Natural killer cell (primary cell): ENCODE measurements around the gene HAUS3. TPM values are rescaled to one million over a fixed set of nuclear protein-coding genes. Genes with fewer than 3 reads are reported as not detected.
A peak's percentile ranks its signal among the peaks of the same experiment; 100 is the strongest.

Experiments
- ATAC-seq, 3 donors: fragments of 150-1000 bp in 2 of 3; fragments of 200-7000 bp in 1 of 3; cut with Tn5 transposase; 1 replicate in 1 of 3; 2 replicates in 2 of 3; pipeline ENCODE4 v1.10.0; 2021; ENCODE audit warnings: mild to moderate bottlenecking in 2 of 3, moderate library complexity in 2 of 3
- DNase-seq, 2 donors: peaks; one replicate each; pipeline versions ENCODE4 v3.0.0 to v3.0.0-alpha.2; 2013 to 2021; ENCODE audit warnings: mixed read lengths in 1 of 2
- H3K27ac ChIP-seq: one replicate; pipeline ENCODE4 v1.5.1; 2013; ENCODE audit warnings: mild to moderate bottlenecking, low read length
- H3K27me3 ChIP-seq: one replicate; pipeline ENCODE4 v1.6.1; 2013; ENCODE audit warnings: low read length; ENCODE audit not compliant: control insufficient read depth, insufficient read depth
- H3K36me3 ChIP-seq: one replicate; pipeline ENCODE4 v1.6.1; 2013; ENCODE audit warnings: low read length; ENCODE audit not compliant: control insufficient read depth, insufficient read depth
- H3K4me1 ChIP-seq: one replicate; pipeline ENCODE4 v1.6.1; 2013; ENCODE audit warnings: low read length; ENCODE audit not compliant: control insufficient read depth, insufficient read depth
- H3K4me3 ChIP-seq: one replicate; pipeline ENCODE4 v1.5.1; 2013; ENCODE audit warnings: low read length
- H3K9me3 ChIP-seq: one replicate; pipeline ENCODE4 v1.6.1; 2013; ENCODE audit warnings: low read length; ENCODE audit not compliant: control insufficient read depth, insufficient read depth
- H3K27ac Mint-ChIP-seq, 2 donors: one replicate each; pipeline ENCODE4 v1.8.0; 2022; ENCODE audit warnings: mild to moderate bottlenecking in 2 of 2, mixed read lengths in 2 of 2, moderate library complexity in 1 of 2
- H3K27me3 Mint-ChIP-seq, 2 donors: one replicate each; pipeline ENCODE4 v1.8.0; 2022; ENCODE audit warnings: low read depth in 2 of 2, mixed read lengths in 2 of 2
- H3K36me3 Mint-ChIP-seq: one replicate; pipeline ENCODE4 v1.8.0; 2022; ENCODE audit warnings: mixed read lengths
- H3K4me1 Mint-ChIP-seq, 2 donors: one replicate each; pipeline ENCODE4 v1.8.0; 2022; ENCODE audit warnings: mixed read lengths in 2 of 2
- H3K4me3 Mint-ChIP-seq: one replicate; pipeline ENCODE4 v1.8.0; 2022; ENCODE audit warnings: mild to moderate bottlenecking, moderate library complexity, mixed read lengths
- H3K9me3 Mint-ChIP-seq, 2 donors: one replicate each; pipeline ENCODE4 v1.8.0; 2022; ENCODE audit warnings: mixed read lengths in 2 of 2
- CTCF ChIP-seq: fragments of 200-600 bp; IDR thresholded peaks from one replicate; pipeline ENCODE4 v1.8.0; 2022; ENCODE audit warnings: antibody characterized with exemption
- WGBS: methylation state at CpG from one replicate; pipeline ENCODE4 v1.1.7; 2013; ENCODE audit warnings: missing lambda C conversion rate; ENCODE audit not compliant: insufficient coverage; 5-methylcytosine and 5-hydroxymethylcytosine counted together
- intact Hi-C: fragments of 100-400 bp; cut with micrococcal nuclease; formaldehyde crosslinking; loops from one replicate; pipeline ENCODE4 v1.14.2; 2022
- total RNA-seq, 4 donors: library from RNA; stranded (reverse); fragments of 120-200 nt in 1 of 4; gene quantifications; one replicate each; pipeline versions ENCODE4 v1.2.3 to v1.2.4, GENCODE V29; 2013 to 2022

Gene HAUS3
- total RNA-seq, 3 donors from 2014 or later (not counting 1 experiment from before 2014, with no cell fraction given), result 38.0 to 50.3 (median 49.4) TPM

- DNase-seq (peak; percentile 61 to 82), ATAC-seq (peak; percentile 17 to 28 (median 18))
- peaks cover 15% of the 10 kb centered on the region for H3K36me3 ChIP-seq
- peak overlapping the region; percentile 76 for H3K4me3 Mint-ChIP-seq
- no peaks in the 10 kb centered on the region for H3K9me3 ChIP-seq
- no peak for TF ChIP-seq CTCF
- intact Hi-C loops, result no loop called here
- no peaks in the 10 kb centered on the region for H3K36me3 Mint-ChIP-seq
- H3K4me3 ChIP-seq, result peak overlapping the region; percentile 89
- peaks cover 39% of the 10 kb centered on the region for H3K4me1 ChIP-seq
- H3K9me3 Mint-ChIP-seq, result no peaks in the 10 kb centered on the region
- WGBS, result under 1% methylated on average over 91 of the region's 91 CpGs
- H3K4me1 Mint-ChIP-seq, result peaks cover 6 to 12% of the 10 kb centered on the region in 2 donors
- H3K27me3 ChIP-seq, result no peaks in the 10 kb centered on the region
- peak overlapping the region; percentile 44 for H3K27ac ChIP-seq
- no peaks in the 10 kb centered on the region for H3K27me3 Mint-ChIP-seq
- peak overlapping the region; percentile 73 to 89 for H3K27ac Mint-ChIP-seq
Observed at GRCh38 chr4:2261110-2261852, 19.4 kb upstream of the HAUS3 start.

DNA sequence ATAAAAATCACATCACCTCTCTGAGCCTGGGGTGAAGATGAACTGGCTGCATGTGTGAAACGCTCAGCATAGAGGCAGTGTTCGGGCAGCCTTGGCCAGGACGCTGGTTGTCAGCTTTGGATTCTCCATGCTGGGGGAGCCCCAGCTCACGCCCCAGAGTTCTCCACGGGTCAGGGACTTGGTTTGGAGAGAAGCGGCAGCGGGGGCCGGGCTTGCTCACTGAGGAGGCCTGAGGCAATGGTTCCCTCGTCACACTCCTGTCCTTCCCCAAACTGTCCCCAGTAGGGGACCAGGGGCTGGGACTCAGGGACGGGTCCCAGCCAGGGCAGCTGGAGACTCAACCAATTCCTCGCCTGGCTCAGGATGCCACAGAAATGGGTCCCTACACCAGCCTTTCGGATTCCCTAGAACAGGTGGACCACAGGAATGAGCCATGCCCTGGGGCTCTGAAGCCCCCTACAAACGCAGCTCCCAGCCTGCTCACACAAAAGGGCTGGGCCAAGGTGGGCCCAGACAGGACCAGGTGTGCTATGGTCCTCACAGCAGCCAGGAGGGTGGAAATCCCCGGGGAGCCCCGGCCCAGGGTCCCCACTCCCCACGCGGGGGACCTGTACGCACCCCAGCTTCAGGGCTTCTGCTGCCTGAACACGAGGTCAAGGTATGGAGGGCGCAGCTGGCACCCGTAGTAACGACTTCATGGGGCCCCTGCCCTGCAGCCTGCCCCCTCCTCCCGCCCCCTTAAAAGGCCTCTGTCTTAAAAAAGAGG is 18.6 kb upstream of the HAUS3 start:
- intact Hi-C loops, result no loop called here
- 65% methylated on average over 23 of the region's 23 CpGs for WGBS
- no peaks in the 10 kb centered on the region for H3K36me3 Mint-ChIP-seq
- peaks cover 6 to 9% of the 10 kb centered on the region in 2 donors for H3K4me1 Mint-ChIP-seq
- H3K4me3 Mint-ChIP-seq, result peak overlapping the region; percentile 76
- Histone ChIP-seq H3K9me3 (no peaks in the 10 kb centered on the region), H3K4me1 (peaks cover 39% of the 10 kb centered on the region), H3K27me3 (no peaks in the 10 kb centered on the region), H3K36me3 (peaks cover 19% of the 10 kb centered on the region), H3K27ac (peak overlapping the region; percentile 41), H3K4me3 (peak overlapping the region; percentile 89)
- DNase-seq (peak in 1 of 2 donors; percentile 17), ATAC-seq (no peak)
- H3K27ac Mint-ChIP-seq, result peak overlapping the region in 1 of 2 donors; percentile 13
- no peak for TF ChIP-seq CTCF
- H3K27me3 Mint-ChIP-seq, result no peaks in the 10 kb centered on the region
- no peaks in the 10 kb centered on the region for H3K9me3 Mint-ChIP-seq

- TF ChIP-seq CTCF, result no peak
- no peak overlapping the region for H3K27ac Mint-ChIP-seq
- H3K27me3 ChIP-seq, result no peaks in the 10 kb centered on the region
- no peaks in the 10 kb centered on the region for H3K27me3 Mint-ChIP-seq
- H3K4me3 ChIP-seq, result no peak overlapping the region
- no peaks in the 10 kb centered on the region for H3K36me3 Mint-ChIP-seq
- peaks cover 39% of the 10 kb centered on the region for H3K4me1 ChIP-seq
- intact Hi-C loops, result no loop called here
- WGBS, result 96% methylated on average over 15 of the region's 15 CpGs
- H3K4me3 Mint-ChIP-seq, result peak overlapping the region; percentile 42
- peak in 1 of 2 donors; percentile 15 for DNase-seq
- no peak overlapping the region for H3K27ac ChIP-seq
- no peaks in the 10 kb centered on the region for H3K9me3 Mint-ChIP-seq
- peaks cover 6 to 13% of the 10 kb centered on the region in 2 donors for H3K4me1 Mint-ChIP-seq
- H3K9me3 ChIP-seq, result no peaks in the 10 kb centered on the region
- ATAC-seq, result no peak
- H3K36me3 ChIP-seq, result peaks cover 22% of the 10 kb centered on the region
Observed at GRCh38 chr4:2259541-2260343, 17.8 kb upstream of the HAUS3 start.
